Measurements from ENCODE around the gene CCDC172.
"Not testable (repeated sequence)": the region's sequence is repeated elsewhere in the genome, so short reads cannot be mapped to it uniquely, and the experiment has no call there.

Gene CCDC172

DNA sequence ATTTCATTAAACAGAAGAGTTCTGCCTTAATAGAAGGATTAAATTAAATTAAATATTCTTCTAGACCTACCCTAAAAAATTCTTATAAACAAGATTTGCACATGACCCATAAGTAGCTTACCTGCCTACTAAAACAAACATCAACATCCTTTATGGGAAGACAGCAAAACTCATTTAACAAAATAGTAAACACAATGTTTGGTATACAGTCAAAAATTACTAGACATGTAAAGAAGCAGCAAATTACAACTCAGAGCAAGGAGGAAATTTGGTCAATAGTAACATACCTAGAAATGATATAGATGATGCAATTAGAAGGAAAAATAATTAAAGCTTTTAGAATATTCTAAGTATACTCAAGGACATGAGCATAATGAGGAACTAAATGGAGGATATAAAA is 27.9 kb downstream of the CCDC172 start:
- no peak for DNase-seq

- DNase-seq: no peak
Measured at GRCh38 chr10:116353817-116354216, 29.6 kb downstream of the CCDC172 start.

- DNase-seq: no peak
Measured at GRCh38 chr10:116355341-116355740, 31.1 kb downstream of the CCDC172 start.

DNA sequence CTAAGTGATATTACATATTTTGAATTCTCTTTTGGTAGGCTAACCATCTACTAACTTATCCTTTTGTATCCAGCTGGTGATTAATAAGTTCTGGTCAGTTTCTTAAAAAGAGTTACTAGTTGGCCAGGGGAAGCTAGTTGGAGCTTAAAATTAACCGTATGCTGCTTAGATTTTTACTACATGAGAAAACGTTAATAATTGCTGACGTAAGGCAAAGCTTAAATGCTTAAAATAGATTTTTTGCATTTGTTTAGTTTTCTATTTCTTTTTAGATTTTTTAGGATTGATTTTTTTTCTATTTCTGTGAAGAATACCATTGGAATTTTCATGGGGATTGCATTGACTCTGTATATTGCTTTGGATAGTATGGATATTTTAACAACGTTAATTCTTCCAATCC is 32.6 kb downstream of the CCDC172 start:
- DNase-seq: no peak

- DNase-seq: no peak
Measured at GRCh38 chr10:116364868-116365267, 40.6 kb downstream of the CCDC172 start.

DNA sequence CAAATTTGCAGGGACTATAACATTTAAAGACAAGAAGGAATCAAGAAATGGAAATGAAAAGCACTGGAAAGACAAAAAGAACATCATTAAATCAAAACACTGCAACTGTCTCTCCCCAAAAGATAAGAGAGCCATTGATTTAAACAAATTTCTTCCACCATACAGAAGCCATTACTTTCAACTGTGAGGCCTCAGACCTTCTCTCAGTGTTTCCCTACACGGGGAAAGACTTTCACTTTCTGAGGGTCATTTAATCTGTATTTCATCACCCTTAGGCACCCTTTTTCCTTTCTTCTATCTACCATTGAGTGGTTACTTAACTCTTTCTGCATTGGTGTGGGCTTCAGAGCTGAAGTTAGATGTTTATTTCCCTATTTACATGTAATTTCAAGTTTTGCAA is 47.5 kb downstream of the CCDC172 start:
- no peak for DNase-seq

DNA sequence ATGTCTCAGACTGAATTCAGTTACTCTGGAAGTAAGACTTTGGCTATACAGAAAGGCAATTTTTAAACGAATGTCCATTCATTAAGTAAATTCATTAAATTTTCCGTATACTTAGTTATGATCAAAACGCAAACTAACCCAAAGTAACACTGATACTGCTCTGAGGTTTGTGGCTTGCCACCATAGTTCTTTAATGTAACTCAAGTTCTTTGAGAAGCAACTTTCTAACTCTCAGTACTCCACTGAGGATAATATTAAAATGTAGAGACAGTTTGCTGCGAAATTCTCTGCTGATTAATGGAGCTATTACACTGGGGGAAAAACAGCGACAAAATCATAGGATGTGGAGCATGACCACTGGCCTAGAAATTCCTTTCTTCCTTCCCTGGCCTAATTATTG is 58.0 kb downstream of the CCDC172 start:
- no peak for DNase-seq

DNA sequence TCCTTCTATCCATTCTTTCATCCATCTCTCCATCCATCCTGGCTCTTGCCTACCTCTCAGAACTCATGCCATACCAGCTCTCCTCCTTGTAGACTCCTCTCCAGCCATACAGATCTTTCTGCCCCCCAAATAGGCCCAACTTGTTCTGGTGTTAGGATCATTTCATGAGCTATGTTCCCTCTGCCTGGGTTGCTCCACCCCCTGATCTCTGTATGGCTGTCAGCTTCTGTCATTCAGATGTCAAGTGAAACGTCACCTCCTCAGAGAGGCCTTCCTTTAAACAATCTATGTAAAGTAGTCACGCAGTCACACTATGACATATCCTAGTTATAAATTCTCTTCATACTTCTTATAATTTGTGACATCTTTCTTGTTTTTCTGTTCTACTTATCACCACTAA is 61.1 kb downstream of the CCDC172 start:
- no peak for DNase-seq

DNA sequence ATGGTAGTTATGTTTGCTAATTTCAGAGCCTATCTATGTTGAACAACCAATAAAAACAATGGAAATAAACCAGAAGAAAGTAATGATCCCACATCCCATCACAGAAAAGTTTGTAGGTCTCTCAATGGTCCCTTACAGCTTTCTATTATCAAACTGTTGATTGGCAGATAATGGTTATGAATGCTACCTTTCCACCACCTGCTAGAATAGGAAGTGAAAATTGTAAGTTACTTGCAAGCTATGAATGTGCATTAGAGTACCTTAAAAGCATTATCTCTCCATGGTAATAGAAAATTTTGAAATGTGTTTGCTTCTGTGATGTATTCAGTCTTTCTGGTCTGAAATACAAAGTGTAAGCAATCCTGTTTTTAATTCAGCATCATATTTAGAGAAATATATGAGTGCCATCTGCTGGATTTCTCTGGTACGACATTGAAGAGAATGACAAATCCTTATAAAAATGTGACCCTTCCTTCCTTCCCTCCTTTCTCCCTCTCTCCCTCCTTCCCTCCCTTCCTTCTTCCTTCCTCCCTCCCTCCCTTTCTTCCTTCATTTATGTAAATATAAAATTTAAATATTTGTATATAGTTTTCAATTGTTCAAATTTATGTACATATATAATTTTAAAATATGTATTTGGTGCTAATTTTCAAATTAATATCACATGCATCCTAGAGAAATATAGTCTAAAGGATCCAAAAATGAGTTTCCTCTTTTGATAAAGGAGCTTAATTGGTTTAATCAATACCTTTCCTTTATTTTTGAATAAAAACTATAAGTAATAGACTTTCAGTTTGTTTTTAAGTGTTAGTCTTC is 62.0 kb downstream of the CCDC172 start:
- DNase-seq: peak; percentile 3

DNA sequence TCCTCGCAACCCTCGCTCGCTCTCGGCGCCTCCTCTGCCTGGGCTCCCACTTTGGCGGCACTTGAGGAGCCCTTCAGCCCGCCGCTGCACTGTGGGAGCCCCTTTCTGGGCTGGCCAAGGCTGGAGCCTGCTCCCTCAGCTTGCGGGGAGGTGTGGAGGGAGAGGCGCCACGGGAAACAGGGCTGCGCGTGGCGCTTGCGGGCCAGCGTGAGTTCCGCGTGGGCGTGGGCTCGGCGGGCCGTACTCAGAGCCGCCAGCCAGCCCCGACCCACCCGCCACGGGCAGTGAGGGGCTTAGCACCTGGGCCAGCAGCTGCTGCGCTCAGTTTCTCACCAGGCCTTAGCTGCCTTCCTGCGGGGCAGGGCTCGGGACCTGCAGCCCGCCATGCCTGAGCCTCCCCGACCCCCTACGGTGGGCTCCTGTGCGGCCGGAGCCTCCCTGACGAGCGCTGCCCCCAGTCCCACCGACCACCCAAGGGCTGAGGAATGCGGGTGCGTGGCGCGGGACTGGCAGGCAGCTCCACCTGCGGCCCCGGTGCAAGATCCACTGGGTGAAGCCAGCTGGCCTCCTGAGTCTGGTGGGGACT is 69.1 kb downstream of the CCDC172 start:
- not testable (repeated sequence) for DNase-seq

- DNase-seq: no peak
Measured at GRCh38 chr10:116395223-116395985, 71.2 kb downstream of the CCDC172 start.

DNA sequence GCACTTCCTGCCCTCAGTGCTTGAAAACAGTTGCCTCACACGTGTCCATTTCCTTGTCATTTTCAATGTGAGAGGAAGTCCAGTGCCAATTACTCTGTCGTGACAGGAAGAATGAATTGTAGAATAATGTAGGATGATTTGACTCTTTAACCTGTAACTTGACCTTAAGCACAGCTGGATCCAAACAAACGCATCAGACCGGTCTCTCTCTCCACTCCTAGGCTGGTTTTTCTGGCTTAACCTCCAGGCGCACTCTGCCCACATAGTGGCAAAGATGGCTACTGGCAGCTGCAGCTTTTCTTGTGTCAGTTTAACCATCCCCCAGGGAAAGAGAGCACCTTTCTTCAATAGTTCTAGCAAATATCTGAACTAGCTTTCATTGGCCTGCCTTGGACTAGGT is 74.0 kb downstream of the CCDC172 start:
- no peak for DNase-seq

DNA sequence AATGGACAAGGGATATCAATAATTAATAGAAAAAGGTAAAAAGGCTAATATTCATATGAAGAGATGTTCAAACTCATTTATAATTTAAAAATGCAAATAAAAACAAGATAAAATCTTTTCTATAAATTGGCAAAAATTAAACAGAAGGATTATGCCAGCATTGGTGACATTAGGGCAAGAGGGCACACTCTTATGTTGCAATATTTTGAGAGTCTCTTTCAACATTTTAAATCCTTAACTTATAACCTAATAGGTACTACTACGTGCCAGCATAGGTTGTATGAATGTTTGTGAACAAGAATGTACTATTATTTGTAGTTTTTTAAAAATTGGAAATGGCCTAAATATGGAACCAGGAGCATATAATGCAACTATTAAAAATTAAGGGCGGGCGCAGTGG is 78.6 kb downstream of the CCDC172 start:
- DNase-seq: no peak

GRCh38 chr10:116403740-116404250 is 79.5 kb downstream of the CCDC172 start:
- DNase-seq: no peak

GRCh38 chr10:116408719-116409118 is 84.5 kb downstream of the CCDC172 start:
- no peak for DNase-seq

DNA sequence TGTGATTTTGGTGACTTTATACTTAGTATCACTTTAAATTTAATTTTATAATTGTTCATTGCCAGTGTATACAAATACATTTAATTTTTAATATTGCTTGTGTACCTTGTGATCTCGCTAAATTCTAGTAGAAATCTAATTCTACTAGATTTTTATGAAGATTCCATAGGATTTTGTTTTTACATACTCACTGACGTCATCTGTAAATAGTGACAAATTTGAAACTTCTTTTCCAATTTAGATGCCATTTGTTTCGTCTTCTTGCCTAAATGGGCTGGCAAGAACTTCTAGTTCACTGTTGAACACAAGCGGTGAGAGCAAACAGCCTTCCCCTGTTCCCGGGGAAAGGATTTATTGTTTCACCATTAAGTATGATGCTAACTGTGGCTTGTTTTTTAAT is 86.1 kb downstream of the CCDC172 start:
- no peak for DNase-seq

- DNase-seq: no peak
Measured at GRCh38 chr10:116417821-116418220, 93.6 kb downstream of the CCDC172 start.

DNA sequence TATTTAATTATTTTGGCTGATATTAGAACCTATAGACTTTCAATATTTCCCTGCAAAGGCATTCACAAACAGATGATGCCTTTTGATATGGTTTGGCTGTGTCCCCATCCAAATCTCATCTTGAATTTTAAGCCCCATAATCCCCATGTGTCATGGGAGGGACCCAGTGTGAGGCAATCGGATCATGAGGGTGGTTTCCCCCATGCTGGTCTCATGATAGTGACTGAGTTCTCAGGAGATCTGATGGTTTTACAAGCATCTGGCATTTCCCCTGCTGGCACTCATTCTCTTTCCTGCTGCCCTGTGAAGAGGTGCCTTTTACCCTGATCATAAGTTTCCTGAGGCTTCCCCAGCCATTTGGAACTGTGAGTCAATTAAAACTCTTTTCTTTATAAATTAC is 94.1 kb downstream of the CCDC172 start:
- no peak for DNase-seq

DNA sequence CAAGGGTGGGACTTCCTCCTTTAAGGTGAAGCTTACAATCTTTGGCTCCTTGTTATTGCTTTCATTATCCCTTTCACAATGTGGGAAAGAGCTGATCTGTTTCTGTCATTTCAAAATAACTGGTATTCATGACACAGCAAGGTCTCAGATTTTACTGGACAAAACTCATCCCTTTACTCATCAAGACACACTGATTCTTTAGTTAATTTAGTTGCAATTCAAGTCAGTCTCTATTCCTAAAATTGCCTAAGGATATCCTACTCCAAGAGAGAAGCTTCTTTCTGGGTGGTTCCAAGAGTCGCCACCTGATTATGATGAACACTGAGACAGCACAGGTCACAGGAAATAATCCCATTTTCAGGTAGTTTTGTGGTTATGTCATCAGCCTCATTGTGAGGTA is 97.6 kb downstream of the CCDC172 start:
- DNase-seq: no peak

DNA sequence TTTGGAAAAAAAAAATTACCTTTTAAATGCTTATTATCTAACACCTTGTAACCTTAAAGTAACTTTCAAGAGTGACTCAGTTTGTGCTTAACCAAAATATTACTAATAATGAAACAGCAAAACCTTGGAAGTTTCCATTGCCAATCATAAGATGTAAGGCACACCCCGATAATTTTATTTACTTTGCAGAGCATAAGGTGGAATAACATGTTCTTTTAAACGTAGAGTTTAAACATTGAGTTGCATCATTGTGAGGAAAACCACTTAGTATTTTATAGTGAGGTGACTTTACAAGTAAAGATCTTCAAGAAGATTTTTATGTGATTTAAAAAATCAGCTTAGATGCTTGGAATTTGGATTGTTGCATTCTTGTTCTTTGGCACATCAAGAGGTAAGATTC is 103.4 kb downstream of the CCDC172 start, which contains the start of gene PNLIPRP3:
Gene PNLIPRP3, plus strand, starts transcription at position 177 of the 400 bp plus-strand sequence. Its CDS starts 166 bp downstream, at position 343.
- DNase-seq: no peak

DNA sequence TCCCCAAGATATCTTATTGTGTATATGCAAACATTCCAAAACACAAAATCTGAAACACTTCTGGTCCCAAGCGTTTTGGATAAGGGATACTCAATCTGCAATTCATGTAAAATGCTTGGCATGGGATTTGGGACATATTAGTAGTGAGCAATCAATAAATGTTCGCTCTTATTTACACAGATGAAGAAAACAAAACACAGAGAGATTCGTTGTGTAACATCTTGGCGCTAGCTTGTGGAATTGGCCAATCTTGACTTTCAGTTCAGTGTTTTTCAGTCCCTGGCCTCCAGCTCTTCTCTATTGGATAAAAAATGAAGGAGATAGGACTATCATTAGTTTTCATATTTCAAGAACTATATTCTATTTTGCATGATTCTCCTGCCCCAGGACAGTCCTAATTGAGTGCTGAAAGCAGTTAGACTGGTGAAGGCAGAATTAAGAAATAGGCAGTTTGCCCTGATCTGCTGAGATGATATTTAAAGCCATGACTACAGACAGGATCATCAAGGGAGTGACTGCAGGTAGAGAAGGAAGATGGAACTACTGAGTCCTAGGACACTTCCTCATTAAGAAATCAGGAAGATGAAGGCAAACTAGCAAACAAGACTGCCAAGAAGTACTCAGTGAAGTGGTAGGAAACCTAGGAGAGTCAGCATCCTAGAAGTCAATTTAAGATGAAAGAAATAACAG is 105.2 kb downstream of the CCDC172 start:
- DNase-seq: no peak
